NOMO-1 (cell line): ENCODE results near the gene IL1R1.

Source experiments
- DNase-seq, 2 experiments: peaks; one replicate each; lab custom pipeline; 2025; ENCODE audit not compliant: unreplicated experiment in 2 of 2; lab: John Stamatoyannopoulos, UW

The IL1R1 gene

DNA sequence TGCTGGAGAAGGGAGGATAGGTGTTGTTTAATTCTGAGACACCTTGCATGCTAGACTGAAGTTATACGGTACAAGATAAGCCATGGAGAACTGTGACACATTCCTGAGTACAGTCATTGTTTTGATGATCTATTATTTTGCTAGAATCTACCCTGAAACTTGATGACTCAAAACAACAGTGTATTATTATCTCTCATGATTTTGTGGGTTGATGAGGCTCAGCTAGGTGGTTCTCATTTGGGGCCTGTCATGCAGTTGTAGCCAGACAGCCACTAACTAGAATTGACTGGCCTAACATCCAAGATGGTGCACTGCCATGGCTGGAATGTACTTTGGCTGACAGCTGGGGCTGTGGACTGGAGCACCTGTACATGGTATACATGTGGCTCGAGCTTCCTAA is 5.4 kb upstream of the IL1R1 start:
- no peak for DNase-seq

DNA sequence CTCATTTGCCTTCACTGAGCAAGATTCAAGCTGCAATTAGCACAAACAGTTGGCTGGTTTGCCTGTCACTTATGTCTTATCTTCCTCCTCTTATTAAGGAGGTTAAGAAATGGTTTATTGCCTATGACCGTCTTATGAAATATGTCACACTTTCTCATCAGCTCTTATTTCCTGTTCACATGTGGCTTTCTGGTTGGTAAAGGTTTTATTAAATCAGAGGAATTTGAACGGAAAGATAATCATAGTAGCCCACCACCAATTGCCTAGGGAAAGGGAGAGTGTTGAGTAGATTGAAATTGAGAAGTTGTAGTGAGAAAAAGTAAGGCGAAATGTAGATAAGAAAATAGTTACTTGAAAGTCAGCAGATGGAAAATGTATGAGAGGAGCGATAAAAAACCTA is 4.2 kb upstream of the IL1R1 start:
- peak; percentile 44 to 88 for DNase-seq

DNA sequence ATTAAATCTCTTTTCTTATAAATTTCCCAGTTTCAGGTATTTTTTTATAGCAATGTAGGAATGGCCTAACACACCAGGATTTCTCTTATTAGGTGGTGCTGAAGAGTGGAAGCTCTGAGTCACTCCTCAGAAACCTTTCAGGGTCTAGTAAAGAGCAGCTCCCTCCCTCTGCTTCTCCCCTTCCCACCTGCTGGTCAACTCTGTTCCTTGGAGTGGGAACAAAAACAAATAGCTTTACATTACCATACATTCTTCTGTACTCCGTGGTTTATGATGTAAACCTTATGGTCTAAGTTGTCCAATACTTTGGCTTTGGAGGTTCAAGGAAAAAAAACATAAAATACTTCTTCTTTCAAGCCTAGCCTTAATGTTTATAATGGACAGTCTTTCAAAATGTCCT is 2.7 kb upstream of the IL1R1 start:
- DNase-seq: no peak

DNA sequence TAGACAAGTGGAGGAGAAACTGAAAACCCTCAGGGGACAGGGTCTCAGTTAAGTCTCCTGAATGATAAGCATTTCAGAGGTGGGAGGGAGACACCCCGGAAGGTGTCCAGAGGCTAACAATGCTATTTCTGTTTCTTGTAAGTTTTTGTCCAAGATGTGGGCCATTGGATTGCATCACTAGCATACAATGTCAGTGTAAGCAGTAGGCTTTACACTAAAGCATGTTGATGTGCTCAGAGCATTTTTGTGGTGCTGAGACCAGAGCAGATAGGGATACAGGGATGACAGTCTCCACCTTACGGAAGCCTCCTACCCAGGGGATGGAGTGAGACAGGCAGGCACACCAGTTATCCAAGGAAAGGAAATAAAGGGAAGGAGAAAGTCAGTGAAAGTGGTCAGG is 2.2 kb upstream of the IL1R1 start:
- DNase-seq: no peak

DNA sequence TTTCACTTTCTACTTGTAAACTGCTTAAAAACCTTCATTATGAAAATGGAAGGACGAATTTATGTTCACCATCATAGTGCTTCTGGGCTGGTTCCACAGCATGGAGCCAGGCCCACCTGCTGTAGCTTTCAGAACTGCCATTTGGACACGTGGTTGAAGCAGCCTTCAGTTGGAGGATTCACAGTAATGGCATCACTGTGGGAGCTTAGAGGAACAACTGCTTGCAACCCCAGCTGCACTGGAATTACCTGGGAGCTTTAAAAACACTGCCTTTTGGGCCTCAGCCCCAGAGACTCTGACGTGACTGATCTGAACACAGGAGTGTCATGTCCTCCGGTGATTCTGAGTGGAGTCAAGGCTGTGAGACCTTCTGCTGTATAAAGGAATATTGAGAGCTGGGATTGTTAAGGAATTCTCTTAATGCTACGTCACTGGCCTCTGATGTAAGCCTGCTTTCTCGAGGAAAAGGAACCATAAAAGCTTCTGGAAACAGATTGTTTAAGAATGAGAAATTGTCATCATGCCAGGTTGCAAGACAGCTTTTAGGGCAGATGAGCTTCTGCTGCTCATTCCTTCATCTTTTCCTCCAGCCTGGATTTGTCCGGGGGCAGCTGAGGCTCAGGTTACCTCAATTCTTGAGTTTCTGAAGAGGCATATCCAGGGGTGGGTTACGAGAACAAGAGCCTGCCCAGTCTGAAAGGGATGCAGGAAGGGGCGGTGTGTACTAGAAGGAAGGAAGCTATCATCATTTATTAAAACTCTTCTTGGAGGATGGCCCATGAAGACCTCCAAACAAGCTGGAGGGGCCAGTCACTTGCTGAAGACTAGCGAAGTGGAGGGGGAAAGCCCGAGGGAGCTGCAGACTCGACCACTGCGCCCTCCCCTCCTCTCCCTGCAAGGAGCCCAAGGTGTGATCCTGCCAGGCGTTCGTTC is 1.3 kb upstream of the IL1R1 start:
- DNase-seq: no peak

DNA sequence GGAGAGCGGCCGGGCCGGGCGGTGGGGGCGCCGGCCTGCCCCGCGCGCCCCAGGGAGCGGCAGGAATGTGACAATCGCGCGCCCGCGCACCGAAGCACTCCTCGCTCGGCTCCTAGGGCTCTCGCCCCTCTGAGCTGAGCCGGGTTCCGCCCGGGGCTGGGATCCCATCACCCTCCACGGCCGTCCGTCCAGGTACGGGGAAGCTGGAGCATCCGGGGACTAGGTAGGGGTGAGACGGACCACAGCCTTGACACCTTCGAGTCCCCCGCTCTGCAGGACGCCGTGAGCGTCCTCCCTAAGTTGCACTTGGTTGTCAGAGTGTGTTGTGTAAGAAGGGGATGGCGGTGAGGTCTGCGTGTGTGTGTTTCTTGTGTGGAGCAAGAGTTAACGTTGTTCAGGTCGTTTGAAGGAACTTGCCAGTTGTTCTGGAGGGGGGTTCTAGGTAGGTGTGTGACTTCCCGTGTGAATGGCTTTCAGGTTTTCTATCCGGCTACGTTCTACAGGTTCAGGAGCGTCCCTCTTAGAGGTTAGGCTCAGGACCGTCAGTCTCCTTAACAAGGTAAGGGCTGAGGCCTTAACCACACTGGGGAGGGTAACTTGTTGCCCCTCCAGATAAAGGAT is 393 bp downstream of the IL1R1 start:
- peak; percentile 45 to 48 for DNase-seq

DNA sequence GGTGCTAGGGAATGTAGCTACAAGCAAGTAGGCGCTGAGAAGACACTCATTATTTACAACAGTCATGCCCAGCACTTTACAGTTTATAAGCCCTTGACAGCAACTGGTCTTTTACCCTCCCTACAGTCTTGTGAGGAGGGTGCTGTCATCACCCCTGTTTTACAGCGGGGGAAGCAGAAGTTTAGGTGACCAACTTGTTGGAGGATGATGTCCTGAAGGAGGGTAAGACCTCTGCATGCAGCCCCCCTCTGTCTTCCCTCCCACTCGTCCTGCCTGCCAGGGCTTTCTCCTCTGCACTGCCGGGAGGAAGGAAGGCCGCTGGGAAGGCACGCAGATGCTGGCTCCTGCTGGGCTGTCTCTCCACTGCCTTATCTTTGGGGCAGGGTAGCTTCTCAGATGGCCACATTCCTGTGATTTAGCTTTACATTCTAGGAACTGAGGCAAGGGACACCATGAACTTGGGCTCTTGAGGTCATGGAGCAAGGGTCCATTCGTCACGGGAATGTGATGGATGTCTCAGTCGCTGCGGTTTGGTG is 972 bp downstream of the IL1R1 start:
- DNase-seq: no peak

DNA sequence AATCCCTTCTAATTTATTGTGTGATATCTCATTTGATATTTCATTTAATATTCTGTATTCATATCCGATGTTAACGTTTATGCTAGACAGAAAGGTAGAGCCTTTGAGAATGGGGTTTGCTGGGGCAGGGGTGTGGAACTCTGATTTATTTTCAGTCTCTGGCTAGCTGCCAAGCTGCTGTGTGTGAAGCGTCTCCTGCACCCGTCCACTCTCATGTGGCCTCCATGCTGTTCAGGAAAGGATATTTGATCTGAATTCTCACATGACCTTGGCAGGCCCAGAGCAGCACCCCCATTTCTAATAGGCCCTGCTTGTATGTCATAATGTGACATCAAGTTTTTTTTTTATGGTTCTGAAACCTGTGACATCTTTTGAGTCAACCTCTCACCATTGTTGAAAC is 1.6 kb downstream of the IL1R1 start:
- no peak for DNase-seq

DNA sequence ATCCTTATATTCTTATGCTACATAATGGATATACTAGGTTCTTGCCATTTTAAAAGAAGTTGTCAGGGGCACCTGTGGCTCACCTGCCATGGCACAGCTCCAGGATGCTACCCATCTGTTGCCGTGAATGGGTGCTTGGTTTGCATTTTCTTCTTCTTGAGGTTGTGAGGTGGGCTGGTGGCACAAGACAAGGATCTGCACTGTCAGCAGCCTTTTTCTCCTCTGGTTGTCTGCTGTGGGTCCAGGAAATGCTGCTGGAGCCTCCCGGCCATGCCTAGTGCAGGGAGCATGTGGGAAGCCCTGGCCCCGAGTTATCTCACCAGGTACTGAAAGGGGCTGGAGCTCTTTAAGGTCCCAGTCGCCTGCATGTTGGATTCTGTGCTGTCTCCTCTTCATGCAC is 2.6 kb downstream of the IL1R1 start:
- DNase-seq: no peak

DNA sequence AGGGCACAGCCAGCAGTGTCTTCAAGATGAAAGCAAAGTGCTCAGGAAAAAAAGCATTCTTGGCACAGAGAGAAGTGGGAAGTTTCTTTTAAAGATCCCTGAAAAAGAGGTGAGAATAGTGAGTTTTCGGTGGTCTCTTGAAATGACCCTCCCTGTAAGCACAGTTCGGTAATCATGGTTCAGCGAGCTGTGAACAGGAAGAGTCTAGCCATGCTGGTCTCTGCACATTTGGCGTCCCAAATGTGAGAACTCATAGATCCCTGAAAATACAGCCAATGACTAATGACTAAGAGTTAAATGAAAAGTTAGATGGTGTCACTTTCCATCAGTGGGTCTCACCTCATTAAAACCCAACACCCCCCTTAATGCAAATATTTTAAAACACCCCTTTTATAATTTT is 3.4 kb downstream of the IL1R1 start:
- DNase-seq: no peak

DNA sequence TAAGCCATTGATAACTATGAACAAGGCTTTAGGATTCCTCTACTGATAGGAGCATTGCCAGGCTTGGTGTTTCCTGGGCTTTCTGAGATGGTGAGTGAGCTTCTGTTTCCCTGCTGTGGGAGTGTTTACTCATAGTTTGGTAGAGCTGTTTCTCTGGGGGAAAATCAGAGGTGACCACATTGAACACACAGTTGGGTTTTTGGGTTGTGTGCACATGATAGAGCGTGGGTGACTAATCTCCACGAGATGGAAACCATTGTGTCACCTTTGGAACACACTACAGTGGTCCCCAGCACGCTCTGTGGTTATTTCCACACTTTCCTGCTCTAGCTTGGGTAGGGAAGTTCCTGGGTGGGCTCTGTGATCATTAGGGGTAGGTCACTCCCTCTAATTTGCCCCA is 5.4 kb downstream of the IL1R1 start:
- DNase-seq: no peak

DNA sequence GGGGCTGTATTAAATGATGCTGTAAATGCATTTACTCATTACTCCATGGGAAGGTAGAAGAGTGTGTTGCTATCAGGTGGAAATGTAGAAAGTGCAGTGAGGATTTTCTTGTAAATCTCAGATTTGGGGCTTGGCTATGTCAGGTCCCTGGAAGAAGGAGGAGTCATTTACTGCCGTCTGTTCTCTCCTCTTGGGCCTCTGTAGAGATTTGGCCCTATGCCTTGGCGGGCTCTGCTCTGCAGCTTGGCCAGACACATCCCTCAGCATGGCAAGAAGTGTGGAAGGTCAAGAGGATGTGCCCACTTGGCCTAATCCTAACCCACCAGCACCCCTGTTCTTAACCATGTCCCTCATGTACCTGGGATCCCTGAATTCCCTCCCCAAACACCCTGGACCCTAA is 6.7 kb downstream of the IL1R1 start:
- DNase-seq: no peak

DNA sequence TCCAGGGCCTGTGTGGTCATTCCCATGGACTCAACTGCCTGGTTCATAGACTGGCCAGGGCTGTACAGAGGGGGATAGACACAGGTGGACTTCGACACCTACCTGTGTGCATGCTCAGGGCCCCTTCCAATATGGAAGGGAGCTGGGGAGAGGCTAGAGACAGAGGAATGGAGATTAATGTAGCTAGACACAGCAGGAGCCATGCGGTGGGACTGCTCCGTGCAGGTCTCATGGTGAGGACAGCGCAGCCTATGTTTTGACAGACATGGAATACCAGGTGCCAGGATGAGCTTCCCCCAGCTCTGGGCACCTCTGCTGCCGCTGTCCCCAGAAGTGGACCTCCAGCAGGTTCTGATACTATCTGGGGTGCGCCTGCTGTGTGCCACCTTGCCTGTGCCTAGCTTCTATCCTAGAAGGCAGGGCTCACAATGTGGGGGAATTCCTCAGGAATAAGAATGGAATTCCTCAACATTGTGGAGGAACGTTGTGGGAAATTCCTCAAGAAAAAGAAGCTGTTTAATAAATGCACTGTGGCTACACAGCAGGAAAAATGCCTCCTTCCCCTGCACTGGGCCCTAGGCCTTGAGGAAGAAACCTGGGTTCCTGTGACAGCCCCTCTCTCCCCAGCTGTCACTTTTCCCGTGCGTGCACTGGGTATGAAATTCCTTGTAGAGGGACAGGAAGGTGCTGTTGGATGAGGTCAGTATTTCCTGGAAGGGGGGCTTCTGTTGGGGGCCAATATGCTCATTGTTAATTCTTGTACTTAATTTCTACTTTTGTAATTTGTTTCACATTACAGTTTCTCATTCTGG is 7.3 kb downstream of the IL1R1 start:
- no peak for DNase-seq

DNA sequence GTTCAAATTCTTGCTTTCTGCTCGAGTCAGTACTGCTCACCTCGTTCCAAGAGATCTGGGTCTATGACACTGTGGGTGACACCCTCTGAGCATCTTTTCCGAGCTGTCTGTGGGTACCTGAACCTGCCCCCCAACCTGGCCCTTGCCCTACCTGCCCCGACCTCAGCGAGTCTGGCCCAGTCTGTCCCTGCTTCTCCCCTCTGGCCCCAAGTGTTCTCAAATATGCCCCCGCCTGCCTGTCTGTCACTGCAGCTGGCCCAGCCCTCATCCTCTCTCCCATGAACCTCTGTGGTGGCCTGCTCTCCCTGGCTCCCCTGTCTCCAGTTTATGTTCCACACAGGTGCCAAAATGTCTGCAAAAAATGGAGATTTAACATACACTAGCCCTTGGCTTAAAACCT is 11.8 kb downstream of the IL1R1 start:
- no peak for DNase-seq

DNA sequence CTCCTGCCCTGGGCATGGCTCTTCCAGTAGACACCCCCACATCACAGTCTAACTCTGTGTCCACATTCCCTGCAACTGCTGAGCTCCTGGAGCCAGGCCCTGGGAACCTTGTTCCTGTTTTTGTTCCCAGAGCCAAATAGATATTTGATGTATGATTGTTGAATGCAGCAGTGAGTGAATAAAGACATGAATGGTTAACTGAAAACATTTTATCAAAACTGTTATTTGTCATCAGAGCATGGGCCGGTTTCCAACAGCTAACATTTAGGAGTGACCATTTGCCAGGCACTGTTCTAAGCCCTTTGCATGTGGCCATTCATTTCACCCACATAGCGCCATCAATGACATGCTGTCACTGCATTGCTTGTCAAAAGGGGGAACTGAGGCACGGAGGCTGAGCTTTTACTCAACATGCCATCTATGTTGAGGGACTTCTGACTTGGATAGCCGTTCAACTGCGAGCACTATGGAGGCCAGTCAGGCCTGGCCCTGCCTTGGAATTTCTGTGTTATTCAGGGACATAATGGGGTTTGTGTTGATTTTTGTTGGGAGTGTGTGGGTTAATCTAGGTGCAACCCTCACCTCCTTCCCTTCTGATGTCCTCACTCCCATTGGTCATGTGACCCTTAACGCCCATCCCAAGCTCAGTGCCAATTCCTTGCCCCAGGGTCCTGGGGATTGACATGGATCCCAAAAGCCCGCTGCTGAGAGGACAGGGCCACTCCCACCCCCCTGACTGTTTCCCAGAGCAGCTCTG is 12.6 kb downstream of the IL1R1 start:
- no peak for DNase-seq

DNA sequence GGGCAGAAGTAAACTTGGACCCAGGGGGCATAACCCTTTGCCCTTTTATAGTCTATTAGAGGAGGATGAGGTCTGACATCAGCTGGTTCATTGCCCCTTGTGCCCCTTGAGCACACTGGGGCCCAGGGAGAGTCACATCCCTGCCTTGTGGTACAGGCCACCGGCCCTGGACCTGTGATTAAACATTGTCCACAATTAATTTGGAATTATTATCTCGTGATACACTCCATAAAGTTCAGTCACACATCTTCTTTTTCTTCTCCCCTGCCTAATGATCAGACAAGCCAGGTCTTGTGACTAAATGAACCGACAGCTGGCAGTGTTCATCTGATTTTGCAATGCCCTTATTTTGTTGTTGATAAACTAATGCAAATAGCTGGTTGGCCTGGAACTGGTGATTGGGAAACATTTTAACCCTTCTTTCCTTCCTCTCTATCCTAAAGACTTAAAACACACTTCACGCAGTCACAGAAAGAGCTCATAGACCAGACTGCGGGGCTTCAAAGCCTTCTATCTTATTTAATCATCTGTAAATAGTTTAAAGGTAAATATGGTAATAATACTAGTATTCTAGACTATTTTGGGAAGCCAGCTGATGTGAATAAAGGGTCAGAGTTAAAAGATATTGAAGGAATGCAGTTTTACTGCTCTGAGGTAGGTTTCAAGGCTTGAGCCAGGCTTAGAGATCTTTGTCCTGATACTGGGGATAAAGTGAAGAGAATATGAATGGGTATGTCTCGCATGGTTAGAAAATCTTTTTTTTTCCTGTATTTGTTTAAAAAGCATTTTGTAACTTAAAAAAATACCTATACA is 13.4 kb downstream of the IL1R1 start:
- peak; percentile 8 to 49 for DNase-seq

DNA sequence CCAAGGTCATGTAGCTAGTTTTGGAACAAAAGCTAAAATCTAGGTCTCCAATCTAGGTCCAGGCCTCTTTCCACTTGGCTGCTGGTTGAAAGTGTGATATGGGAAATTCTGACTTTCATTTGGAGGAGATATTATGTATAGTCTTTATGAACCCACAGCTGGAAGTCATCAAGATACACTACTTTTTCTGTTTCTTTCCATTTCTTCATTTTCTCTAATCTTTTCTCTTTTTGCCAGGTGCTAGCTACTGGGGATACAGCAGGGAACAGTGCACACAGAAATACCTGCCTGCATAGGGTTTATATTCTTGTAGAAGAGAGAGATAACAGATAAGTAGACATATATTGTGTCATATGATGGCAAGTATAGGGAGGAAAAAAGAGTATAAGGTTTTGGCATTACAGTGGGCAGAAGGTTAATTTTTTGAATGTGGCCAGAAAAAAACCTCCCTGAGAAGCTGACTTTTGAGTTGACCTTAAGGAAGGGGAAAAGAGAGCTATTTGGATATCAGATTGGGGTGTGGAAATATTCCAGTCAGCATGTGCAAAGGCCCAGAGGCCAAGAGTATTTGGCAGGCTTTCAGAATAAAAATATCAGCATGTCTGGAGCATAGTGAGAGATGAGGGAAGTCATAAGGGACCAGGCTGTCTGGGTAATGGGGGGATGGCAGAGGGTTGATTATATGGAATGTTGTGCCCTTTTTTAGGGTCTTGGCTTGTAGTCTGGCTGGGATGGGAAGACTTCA is 15.6 kb downstream of the IL1R1 start:
- DNase-seq: no peak

DNA sequence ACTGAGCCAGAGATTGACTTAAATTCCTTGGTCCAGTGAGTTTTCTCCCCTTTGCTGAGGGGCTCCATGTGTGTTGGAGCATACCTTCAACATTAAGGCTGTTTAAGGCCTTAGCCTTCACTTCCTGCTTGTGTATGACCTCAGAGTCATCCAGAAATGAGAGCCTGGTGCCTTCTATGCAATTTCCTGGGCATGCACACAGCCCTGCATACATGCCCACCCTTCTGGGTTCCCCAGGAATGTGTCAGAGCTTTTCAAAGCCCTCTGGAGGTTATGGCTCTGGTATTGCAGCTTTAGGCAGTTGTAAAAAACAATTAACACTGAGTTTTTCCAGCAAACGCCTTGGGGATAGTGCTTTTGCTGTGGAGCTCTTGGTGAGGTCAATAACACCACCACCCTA is 16.7 kb downstream of the IL1R1 start:
- DNase-seq: no peak
